ENCODE results near the gene CTIF. TPM values are rescaled to one million over a fixed set of nuclear protein-coding genes. Genes with fewer than 3 reads are reported as not detected.

Gene CTIF
- polyA plus RNA-seq, 3 donors, result 0.38 to 8.7 (median 1.2) TPM

DNA sequence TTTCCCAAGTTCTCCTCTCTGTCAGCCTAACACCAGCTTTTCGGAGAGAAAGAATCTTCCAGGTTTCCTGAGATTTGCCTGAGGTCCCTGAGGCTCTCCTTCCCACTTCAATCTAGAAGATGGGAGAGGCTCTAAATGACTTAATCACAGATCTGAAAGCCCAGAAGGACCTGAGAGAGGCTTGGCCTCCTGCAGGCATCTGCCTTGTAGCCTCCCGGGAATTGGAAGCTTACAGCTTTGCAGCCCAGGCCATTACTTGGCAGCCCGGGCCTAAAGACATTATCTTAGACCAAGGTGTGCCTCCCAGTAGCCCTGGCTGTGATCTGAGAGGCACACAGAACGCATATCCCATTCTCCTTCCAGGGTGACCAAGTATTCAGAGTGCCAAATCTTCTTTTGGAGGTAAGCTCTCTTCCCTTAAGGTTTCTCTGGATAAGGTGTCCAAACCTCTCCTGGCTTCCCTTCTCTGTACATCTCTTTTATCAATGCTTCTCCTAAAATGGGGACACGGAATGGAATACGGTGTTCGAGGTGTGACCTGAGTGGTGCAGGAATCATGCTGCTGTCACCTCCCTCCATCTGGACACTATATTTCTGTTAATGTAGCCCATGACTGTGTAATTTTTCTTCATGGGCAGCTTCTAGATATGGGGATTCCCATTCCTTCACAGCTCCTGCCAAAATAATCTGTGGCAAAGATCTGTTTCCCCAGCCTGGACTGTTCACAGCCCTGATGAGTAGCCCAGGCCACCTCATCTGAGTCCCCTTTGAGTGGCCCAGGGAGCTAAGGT is 16.0 kb downstream of the CTIF start:
- no peaks in the 10 kb centered on the region for H3K79me2 ChIP-seq (ENCODE audit: insufficient read depth, low read length)
- TF ChIP-seq, protein P1, sequence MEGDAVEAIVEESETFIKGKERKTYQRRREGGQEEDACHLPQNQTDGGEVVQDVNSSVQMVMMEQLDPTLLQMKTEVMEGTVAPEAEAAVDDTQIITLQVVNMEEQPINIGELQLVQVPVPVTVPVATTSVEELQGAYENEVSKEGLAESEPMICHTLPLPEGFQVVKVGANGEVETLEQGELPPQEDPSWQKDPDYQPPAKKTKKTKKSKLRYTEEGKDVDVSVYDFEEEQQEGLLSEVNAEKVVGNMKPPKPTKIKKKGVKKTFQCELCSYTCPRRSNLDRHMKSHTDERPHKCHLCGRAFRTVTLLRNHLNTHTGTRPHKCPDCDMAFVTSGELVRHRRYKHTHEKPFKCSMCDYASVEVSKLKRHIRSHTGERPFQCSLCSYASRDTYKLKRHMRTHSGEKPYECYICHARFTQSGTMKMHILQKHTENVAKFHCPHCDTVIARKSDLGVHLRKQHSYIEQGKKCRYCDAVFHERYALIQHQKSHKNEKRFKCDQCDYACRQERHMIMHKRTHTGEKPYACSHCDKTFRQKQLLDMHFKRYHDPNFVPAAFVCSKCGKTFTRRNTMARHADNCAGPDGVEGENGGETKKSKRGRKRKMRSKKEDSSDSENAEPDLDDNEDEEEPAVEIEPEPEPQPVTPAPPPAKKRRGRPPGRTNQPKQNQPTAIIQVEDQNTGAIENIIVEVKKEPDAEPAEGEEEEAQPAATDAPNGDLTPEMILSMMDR (IDR thresholded peaks at IDR 0.05), result no peak
- no peak overlapping the region for H3K4me2 ChIP-seq (replicated peaks; ENCODE audit: extremely low read depth, low read length, poor library complexity, severe bottlenecking)
- peaks cover 4 to 5% of the 10 kb centered on the region in 2 donors for H3K9me3 ChIP-seq (replicated peaks in 1 of 2; ENCODE audit: control insufficient read depth in 1 of 2, insufficient read depth in 1 of 2, low read length in 2 of 2)
- H3K36me3 Mint-ChIP-seq, result peaks cover 25 to 29% of the 10 kb centered on the region in 2 donors
- whole genome bisulfite sequencing (ENCODE audit: insufficient coverage), result 96% methylated on average over 3 of the region's 7 CpGs
- no peak overlapping the region for H2AFZ ChIP-seq (ENCODE audit: insufficient read depth, low read depth, low read length, poor library complexity, severe bottlenecking)
- H3K27me3 ChIP-seq (ENCODE audit: control insufficient read depth in 2 of 2, insufficient read depth in 2 of 2, low read length in 2 of 2), result no peaks in the 10 kb centered on the region
- no peak overlapping the region for H3K4me3 ChIP-seq (replicated peaks in 1 of 3; ENCODE audit: low read depth in 2 of 3, low read length in 3 of 3)
- H3K9me3 Mint-ChIP-seq, result peaks cover 3 to 11% (median 7%) of the 10 kb centered on the region in 7 donors
- H3K4me1 Mint-ChIP-seq, result no peaks in the 10 kb centered on the region
- H3K4me3 Mint-ChIP-seq, result no peak overlapping the region
- DNase-seq, result no peak
- peaks cover 13% of the 10 kb centered on the region for H4K20me1 ChIP-seq (ENCODE audit: insufficient read depth, low read length)
- no peak overlapping the region for H3K27ac ChIP-seq (ENCODE audit: low read depth in 1 of 2, low read length in 2 of 2)
- H3K36me3 ChIP-seq (replicated peaks in 1 of 2; ENCODE audit: control insufficient read depth in 1 of 2, insufficient read depth in 2 of 2, low read length in 2 of 2), result peaks cover 0 to 15% of the 10 kb centered on the region in 2 donors
- intact Hi-C loops (cut with micrococcal nuclease), result no loop called here
- H3K4me1 ChIP-seq (ENCODE audit: control insufficient read depth in 1 of 2, insufficient read depth in 2 of 2, low read length in 2 of 2), result no peaks in the 10 kb centered on the region
- no peak overlapping the region for H3K27ac Mint-ChIP-seq
- H3K9ac ChIP-seq (ENCODE audit: insufficient read depth, low read length, poor library complexity, severe bottlenecking), result no peak overlapping the region
- H3K27me3 Mint-ChIP-seq (ENCODE audit: low read depth in 3 of 3), result no peaks in the 10 kb centered on the region

DNA sequence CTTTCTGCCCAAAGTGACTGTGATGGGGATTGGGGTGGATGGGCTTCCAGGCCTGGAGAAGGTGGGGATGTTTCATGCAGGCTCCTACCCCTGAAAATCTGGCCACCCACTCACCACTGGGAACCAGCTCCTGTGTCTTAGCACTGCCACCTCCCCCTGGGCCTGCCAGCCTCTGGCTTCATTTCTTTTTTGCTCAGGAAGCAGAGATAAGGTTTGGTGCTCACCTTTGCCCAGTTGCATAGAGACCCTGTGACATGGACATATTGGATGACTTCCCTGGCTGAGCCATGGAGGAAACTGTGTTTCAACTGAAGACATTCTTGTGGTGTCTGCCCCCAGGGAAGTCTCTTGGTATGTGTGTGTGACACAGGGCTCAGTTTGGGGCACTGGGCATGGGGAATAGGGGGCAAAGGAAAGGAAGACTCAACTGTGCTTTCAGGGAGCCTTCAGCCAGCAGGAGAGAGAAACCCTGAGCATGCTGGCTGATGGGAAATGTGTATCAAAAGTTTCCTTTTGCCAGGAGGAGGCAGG is 16.7 kb downstream of the CTIF start:
- Mint-ChIP-seq H3K36me3 (peaks cover 25 to 28% of the 10 kb centered on the region in 2 donors), H3K27ac (peak overlapping the region in 3 of 7 donors; percentile 6 to 56 (median 17)), H3K9me3 (peaks cover 3 to 11% (median 7%) of the 10 kb centered on the region in 7 donors), H3K4me1 (no peaks in the 10 kb centered on the region), H3K4me3 (no peak overlapping the region), H3K27me3 (ENCODE audit: low read depth in 3 of 3) (peaks cover 0 to under 1% (median 0%) of the 10 kb centered on the region in 3 donors)
- Histone ChIP-seq H3K4me1 (ENCODE audit: control insufficient read depth in 1 of 2, insufficient read depth in 2 of 2, low read length in 2 of 2) (no peaks in the 10 kb centered on the region), H3K27ac (ENCODE audit: low read depth in 1 of 2, low read length in 2 of 2) (no peak overlapping the region), H2AFZ (ENCODE audit: insufficient read depth, low read depth, low read length, poor library complexity, severe bottlenecking) (no peak overlapping the region), H3K79me2 (ENCODE audit: insufficient read depth, low read length) (no peaks in the 10 kb centered on the region), H3K9ac (ENCODE audit: insufficient read depth, low read length, poor library complexity, severe bottlenecking) (no peak overlapping the region), H3K4me2 (replicated peaks; ENCODE audit: extremely low read depth, low read length, poor library complexity, severe bottlenecking) (no peak overlapping the region), H3K27me3 (ENCODE audit: control insufficient read depth in 2 of 2, insufficient read depth in 2 of 2, low read length in 2 of 2) (no peaks in the 10 kb centered on the region), H3K9me3 (replicated peaks in 1 of 2; ENCODE audit: control insufficient read depth in 1 of 2, insufficient read depth in 1 of 2, low read length in 2 of 2) (peaks cover 4 to 5% of the 10 kb centered on the region in 2 donors), H3K4me3 (replicated peaks in 1 of 3; ENCODE audit: low read depth in 2 of 3, low read length in 3 of 3) (no peak overlapping the region), H3K36me3 (replicated peaks in 1 of 2; ENCODE audit: control insufficient read depth in 1 of 2, insufficient read depth in 2 of 2, low read length in 2 of 2) (peaks cover 0 to 15% of the 10 kb centered on the region in 2 donors), H4K20me1 (ENCODE audit: insufficient read depth, low read length) (peaks cover 6% of the 10 kb centered on the region)
- intact Hi-C loops (cut with micrococcal nuclease), result no loop called here
- TF ChIP-seq, protein P1 (IDR thresholded peaks at IDR 0.05), result no peak
- no peak for DNase-seq
